HG03175 (cell line): Measurements from ENCODE around the gene CPXM2.

Experiments used
- ATAC-seq: cut with Tn5 transposase; IDR thresholded peaks from one replicate; pipeline ENCODE4 v1.9.1; 2021; ENCODE audit warnings: mild to moderate bottlenecking, moderate library complexity; ENCODE audit not compliant: unreplicated experiment

Gene CPXM2

DNA sequence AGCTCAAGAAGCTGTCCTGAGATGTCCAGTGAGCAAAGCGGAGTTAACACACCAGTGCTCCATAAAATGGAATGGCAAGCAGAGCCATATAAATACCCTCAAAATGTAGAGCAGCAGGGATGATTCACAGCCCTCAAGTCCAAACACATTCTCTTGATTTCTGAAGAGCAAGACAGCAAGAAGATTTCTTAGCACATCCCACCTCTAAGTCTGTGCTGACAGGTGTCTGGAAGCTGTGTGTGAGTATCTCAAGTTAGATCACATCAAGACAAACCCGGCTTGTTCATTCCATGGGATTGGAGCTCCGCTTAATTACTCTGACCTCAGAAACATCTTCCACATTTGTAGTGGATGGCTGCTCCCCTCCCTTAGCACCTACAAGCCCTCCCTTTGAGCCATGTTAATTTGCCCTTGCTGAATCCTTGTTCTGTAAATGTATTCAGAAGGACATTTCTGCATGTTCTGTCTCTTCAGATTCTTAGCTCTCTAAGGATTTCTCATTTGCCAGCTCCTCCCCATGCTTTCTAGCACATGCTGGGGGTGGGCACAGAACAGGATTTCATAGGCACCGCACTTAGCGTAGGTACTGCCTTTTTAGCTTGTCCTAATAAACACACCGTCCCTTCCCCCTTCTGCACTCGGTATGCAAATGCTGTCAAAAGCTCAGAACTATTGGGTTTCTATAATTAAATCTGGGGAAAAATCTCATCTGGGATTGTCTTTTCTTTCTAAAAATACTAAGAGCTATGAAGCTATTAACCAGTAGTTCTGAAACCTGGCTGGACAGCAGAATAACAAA, 112.7 kb downstream of the CPXM2 start:
- no peak for ATAC-seq

DNA sequence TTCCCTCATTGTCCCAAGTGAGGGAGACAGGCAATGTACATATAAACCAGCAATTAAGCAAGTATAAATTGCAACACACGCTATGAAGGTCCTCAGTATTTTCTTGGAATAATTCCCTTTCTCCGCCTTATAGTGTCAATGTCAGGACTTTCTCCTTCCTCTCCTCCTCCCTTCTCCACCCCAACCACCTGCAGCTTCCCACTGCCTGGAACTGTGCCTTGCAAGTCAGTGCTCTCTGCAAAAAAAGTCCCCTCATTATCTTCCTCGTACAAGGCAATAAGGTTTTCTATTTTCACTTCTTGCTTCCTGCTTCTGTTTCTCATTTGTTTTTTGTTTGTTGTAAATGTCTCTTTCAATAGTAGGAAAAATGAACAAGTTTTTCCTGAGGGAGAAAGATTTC, 113.7 kb downstream of the CPXM2 start:
- ATAC-seq: no peak

DNA sequence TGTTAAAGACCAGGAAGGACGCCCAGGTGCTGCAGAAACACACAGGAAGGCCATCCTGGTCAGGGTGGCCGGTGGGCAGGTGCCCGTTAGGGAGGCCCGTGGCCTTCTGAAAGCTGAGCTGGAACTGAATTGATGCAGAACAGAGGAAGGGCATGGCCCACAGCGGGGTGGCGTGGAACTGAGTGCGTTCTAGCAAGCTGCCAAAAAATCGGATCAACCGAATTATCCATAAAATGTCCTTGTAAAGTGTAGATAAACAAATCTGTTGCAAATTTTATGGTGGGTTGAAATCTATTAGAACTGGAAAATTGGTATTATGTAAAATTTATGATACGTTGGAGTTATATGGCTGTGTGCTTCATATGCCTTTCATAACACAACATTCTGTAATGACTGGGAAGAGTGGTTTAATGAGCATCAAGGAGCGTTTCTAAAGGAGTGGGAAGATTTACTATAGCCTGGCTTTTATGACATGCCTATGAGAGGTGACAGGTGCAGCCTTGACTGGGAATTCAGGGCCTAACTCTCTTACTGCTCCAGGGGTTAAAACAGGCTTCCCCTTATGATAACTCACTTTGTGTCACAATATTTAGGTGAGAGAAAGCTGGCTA, 117.4 kb downstream of the CPXM2 start:
- ATAC-seq: no peak

DNA sequence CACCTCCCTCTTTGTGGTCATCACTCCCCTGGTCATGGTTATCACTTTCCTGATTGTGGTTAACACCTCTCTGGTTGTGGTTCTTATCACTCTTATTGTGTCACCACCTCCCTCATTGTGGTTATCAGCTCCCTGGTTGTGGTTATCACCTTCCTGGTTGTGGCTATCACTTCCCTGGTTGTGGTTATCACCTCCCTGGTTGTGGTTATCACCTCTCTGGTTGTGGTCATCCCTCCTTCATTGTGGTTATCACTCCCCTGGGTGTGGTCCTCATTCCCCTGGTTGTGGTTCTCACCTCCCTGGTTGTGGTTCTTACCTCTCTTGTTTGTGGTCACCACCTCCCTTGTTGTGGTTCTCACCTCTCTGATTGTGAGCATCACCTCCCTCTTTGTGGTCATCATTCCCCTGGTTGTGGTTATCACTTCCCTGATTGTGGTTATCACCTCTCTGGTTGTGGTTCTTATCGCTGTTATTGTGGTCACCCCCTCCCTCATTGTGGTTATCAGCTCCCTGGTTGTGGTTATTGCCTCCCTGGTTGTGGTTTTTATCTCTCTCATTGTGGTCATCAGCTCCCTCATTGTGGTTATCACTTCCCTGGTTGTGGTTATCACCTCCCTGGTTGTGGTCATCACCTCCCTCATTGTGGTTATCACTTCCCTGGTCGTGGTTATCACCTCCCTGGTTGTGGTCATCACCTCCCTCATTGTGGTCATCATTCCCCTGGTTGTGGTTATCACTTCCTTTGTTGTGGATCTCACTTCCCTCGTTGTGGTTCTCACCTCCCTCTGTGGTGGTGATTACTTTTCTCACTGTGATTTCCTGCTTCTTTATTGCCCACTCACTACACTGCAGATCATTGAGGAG, 118.7 kb downstream of the CPXM2 start:
- ATAC-seq: no peak

DNA sequence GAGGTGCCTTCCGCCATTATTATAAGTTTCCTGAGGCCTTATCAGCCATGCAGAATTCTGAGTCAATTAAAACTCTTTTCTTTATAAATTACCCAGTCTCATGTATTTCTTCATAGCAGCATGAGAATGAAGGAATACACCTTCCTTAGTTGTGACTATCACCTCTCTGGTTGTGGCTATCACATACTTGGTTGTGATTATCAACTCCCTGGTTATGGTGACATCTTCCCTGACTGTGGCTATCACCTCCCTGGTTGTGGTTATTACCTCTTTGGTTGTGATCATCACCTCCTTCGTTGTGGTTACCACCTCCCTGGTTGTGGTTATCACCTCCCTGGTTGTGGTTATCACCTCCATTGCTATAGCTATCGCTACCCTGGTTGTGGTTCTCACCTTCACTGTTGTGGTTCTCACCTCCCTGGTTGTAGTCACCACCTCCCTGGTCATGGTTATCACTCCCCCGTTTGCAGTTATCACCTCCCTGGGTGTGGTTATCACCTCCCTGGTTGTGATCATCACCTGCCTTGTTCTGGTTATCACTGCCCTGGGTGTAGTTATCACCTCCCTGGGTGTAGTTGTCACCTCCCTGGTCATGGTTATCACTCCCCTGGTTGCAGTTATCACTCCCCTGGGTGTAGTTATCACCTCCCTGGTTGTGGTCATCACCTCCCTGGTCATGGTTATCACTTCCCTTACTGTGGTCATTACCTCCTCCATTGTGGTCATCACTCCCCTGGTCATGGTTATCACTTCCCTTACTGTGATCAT, 119.5 kb downstream of the CPXM2 start:
- ATAC-seq: no peak

DNA sequence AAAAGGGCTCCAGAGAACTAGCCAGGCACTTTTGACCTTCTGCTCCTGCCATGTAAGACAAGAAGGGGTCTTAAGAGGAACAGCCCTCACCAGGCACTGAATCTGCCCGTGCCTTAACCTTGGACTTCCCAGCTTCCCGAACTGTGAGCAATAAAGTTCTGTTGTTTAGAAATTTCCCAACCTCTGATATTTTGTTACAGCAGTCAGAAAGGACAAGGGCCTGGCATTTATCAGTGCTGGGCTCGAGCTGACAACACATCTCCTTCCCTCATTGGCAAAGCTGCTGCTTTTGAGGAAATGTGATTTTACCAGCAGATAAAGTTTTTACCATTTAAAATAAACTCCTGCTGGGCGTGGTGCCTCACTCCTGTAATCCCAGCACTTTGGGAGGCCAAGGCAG, 122.0 kb downstream of the CPXM2 start:
- ATAC-seq: no peak

DNA sequence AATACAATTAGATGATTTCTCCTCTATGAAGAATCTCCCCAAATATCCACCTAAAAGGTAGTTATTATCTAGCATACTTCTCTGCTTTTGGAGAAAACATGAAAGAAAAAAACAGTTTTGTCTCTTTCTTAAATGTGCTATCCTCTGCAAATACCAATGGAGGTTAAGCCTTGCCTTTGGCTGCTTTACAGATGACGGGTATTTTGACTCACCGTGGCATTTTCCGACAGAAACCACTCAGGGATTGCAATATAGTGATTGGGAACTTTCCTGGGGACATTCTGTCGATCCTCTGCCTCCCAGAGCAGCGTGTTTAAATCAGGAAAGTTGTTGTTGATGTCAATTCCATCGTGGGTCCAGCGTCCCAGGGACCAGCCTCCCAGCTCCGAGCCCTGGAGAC, 124.8 kb downstream of the CPXM2 start:
- ATAC-seq: no peak

DNA sequence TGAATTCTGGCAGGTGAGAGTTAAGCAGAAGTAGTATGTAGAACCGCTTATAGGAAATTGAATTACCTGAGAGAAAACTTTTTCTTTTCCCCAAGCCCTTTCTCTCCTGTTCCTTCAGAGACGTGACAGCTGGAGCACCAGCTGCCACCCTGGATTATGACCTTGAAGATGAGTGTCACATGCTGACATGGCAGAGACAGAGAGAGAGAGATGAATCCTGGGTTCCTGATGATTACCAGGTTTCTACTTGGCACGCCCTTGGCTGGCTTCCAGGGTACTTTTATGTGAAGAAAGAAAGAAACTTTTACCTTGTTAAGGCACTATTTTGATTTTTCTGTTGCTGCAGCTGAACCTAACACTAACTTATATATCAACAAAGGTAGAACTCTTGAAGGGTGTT, 125.6 kb downstream of the CPXM2 start:
- no peak for ATAC-seq

DNA sequence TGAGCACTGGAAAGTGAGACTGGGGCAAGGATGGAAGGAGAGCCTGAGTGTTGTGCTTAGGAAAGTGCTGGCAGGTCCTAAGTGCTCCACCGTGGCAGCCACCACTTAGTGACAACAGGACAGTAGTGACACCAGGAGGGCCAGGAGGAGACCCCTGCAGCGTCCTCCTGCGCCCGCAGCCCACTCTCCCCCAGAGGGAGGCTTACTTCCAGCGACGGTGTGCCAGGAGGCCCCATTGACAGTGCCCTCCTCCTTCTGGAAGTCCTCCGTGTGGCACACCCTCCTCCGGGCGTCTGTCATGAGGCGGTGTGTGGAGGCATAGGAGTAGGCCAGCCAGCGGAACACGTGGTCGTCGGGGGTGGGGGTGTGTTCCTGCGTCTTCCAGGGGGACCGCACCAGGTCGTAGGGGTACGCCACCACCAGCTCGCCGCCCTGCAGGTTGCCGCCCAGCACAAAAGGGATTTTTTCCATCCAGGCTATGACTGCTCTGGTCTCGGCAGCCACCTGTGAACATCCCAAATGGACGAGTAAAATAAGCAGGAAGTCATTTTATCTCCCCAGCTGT, 129.9 kb downstream of the CPXM2 start:
- no peak for ATAC-seq

DNA sequence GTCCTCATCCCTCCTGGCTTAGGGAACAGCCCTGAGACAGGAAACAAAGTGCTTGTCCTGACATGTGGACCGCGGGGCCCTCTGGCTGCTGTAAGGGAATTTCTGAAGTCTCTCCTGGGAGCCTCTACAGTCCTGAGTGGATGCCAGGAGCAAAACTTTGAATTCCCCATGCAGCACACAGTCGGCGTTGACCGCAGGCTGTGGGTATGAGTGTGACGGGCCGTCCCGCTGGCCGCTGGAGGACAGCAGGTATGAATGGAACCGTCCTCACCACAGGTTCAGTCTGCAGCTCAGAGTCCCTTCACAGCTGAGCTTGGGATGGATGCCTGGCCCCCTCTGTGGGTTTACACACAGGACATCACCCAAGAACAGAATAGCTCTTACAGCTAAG, 130.6 kb downstream of the CPXM2 start:
- ATAC-seq: no peak

DNA sequence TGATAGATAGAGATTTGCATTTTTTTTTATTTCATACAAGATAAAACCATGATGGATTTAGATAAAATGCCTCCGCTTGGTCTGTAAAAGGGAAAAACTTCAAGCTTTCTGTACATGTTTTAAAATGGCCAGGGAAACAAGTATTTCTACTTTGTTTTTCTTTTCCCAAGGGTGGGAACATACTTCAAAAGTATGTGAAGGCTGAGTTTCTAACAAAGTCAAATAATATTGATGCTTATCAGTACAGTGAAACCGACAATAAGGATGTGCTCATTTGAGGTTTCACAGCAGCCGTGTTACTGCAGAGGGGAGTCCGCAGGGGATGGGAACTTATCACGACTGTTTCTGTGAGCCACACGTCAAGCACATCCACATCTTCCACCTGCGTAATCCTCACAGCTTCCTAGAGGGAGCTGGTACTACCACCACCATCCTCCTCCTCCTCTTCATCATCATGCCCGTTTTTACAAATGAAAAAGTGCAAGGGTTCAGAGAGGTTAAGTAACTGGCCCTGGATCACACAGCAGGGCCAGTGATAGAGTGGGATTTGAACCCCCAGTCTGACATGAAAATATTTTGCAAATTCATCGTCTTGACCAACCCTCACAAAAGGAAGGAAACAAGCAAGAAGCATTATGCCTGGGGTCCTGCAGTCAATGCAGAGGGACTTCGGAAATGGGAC, 131.1 kb downstream of the CPXM2 start:
- ATAC-seq: no peak

DNA sequence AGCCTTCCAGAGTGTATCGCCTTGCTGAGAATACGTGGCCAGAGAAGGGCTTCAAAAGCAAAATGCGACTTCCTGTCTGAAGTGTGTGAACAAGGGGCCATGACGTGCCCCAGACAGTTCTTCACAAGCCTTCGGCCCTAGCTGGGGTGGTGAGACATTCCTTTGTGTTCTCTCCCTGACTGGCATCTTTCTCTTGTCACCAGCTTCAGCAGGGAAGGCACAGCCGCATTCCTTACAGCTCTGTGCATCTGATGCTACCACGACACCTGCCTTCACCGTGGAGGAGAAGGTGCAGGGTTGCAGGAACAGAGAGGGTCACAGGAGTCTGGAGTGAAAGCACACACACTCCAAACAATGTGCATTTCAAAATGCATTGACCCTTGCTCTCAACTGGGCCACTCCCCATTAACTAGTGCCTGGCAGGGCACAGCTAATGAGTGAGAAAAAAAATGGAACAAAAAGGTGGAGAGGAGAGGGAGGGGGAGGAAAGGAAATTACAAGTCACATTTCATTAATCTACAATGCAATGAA, 132.0 kb downstream of the CPXM2 start:
- ATAC-seq: no peak

DNA sequence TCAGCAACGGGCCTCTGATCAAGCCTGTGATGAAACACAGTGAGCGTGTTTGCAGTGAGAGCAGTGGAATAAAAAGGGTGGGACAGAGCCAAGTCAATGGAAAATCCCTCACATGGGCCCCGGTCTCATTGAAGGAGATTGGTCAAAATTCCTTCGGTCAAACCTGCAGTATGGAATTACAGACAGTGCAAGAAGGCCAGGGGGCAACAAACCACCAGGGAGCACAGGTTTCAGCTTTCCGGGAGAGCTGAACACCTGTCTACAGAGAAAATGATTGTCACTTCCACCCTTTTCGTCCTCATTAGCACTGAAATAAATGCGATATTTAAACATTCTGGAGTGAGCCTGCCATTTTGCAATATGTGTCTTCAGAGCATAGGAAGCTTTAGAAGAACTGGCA, 132.6 kb downstream of the CPXM2 start:
- ATAC-seq: no peak

DNA sequence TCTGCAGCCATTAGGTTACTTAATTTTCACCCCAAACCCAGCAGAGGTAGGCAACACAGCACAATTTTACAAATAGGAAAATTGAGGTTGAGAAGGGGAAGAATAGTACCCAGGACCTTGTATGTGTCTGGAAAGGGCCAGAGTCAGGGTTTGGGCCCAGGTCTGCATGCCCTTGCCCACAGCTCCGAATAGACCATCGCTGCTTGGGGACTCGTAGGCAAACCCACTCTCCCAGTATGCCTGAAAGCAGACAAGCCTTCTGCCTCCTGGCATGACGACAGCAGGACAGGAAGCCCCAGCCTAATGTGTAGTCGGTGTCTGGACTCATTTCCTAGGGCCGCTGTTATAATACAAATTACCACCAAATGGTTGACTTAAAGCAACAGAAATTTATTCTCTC, 133.8 kb downstream of the CPXM2 start:
- no peak for ATAC-seq

DNA sequence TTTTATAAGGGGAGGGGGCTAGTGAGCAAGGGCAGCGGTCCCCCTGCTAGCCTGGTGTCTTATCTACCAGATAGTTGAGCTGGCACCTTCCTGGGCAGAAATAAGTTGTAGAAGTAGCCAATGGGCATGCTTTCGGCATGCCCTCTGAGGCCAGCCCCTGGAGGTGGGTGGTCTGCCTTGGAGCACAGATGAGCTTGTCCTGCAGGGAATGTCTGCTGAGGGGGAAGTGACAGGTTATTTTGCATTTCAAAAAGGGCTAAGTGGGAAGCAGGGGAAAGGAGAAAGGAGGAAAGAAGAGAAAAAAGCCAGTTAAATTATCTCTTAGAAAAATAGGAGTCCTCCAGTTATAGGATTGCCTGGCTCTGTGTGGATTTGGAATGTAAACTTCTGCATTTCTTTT, 136.5 kb downstream of the CPXM2 start:
- ATAC-seq: no peak

DNA sequence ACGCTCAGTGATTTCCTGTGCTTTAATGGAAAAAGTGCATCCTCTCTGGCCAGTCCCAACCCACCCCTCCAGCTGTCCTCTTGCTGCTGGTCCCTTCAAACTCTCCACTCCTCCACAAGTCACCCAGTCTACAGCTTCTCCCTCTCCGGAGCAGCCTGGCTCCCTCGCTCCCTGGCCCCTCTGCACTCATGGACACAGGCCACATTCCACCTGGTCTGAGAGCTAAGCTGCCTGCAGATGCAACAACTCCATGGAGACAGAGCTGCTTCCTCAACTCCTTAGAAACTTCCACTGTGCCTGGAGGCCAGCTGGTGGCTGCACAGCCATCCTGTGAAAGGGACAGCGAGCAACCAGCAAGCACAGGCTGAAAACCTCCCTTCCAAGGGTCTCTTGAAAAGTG, 137.5 kb downstream of the CPXM2 start:
- no peak for ATAC-seq

DNA sequence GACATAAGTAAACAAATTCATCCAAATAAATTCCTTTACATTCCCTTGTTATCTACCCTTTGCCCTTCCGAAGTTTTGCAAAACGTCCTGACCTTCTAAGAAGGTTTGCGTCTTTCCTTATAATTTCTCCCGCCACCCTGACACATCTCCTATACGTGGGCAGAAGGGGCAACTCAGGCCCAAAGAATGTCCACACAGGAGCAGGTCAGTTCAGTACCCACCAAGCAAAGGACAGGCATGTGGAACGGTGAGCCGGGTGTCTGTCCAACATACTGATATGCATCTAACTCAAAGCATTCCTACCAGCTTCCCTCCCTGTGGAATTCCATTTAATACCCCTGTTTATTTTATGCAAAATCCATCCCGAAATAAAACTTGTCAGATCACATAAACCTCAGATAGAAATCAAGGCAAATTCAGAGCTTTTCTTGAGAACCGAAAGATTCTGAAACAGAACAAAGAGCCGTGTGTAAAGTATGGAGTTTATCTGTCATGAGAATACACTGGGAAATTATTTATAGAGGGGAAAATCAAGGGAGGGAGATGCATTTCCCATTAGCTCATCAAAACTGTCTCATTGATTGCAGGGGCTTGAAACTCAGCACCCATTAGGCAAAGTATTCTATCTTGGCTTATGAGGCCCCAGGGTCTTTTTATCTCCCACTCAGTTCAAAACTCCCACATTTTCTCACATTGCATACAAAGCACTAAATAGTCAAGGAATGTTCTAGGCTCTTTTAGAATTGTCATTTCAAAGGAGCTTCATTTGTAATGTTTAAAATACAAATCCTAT, 140.1 kb downstream of the CPXM2 start:
- ATAC-seq: no peak

DNA sequence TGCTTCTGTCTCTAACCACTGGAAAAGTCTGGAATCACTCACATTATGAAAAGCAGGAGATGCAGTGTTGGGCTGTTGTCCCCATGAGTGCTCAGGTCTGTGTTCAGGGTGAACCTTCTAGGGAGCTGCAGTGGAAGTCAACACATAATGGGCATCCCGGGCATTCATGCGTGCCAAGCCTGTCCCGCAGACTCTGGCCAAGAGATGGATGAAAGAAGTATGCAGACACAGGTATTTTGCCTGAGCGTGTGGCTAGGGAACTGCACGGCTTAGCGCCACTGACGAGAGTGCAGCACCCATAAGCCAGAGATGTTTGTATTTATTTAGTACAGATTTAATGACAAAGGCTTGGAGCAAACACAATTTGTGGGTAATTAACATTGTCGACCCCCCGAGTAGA, 140.7 kb downstream of the CPXM2 start:
- no peak for ATAC-seq

DNA sequence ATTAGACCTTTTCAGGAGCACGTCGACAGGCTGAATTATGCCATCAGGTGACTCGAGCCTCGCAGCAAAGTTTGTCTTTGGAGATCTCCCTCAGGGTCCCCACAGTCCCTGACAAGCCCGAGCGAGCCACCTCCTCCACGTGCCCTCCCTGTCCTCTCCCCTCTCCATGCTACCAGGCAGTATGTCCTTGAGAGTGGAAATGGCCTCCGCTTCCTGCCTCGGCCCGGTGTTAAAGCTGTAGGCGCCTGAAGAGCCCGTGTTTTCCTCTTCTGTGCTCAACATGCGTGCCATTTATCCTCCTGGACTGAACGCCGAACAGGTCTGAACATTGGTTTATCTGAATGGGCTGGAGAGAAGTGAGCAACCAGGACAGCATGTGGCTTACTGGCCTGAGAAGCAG, 142.9 kb downstream of the CPXM2 start:
- no peak for ATAC-seq
